GM23338 (cell line): Measurements from ENCODE around the gene EYA3. TPM values are rescaled to one million over a fixed set of nuclear protein-coding genes. Genes with fewer than 3 reads are reported as not detected.

Experiments used
- ATAC-seq: fragments of 200-7000 bp; cut with Tn5 transposase; 3 replicates; pipeline ENCODE4 v1.9.1; 2020
- DNase-seq: peaks from one replicate; pipeline ENCODE4 v3.0.0-alpha.2; 2015; ENCODE audit warnings: low spot score
- H2AFZ ChIP-seq: fragments of 200-600 bp; sonication (generic); 2 replicates; pipeline ENCODE4 v1.8.0; 2016; ENCODE audit warnings: antibody characterized with exemption, mild to moderate bottlenecking, moderate library complexity
- H3F3A ChIP-seq: fragments of 200-600 bp; sonication (generic); replicated peaks from 2 replicates; pipeline ENCODE4 v1.8.0; 2017; ENCODE audit warnings: antibody characterized with exemption, mixed run types, low read depth
- H3K27ac ChIP-seq: fragments of 200-600 bp; sonication (generic); 2 replicates; pipeline ENCODE4 v1.6.1; 2016; ENCODE audit warnings: low read depth
- H3K27me3 ChIP-seq: fragments of 200-600 bp; sonication (generic); 2 replicates; pipeline ENCODE4 v1.8.0; 2016; ENCODE audit warnings: mild to moderate bottlenecking, mixed run types, moderate library complexity; ENCODE audit not compliant: insufficient read depth
- H3K36me3 ChIP-seq: fragments of 200-600 bp; sonication (generic); 2 replicates; pipeline ENCODE4 v1.8.0; 2016; ENCODE audit warnings: mild to moderate bottlenecking; ENCODE audit not compliant: insufficient read depth
- H3K4me1 ChIP-seq: fragments of 200-600 bp; sonication (generic); 2 replicates; pipeline ENCODE4 v1.8.0; 2016; ENCODE audit warnings: mild to moderate bottlenecking, moderate library complexity; ENCODE audit not compliant: insufficient read depth
- H3K4me2 ChIP-seq: fragments of 200-600 bp; sonication (generic); 2 replicates; pipeline ENCODE4 v1.7.1; 2017; ENCODE audit warnings: mixed run types
- H3K4me3 ChIP-seq: fragments of 200-600 bp; sonication (generic); 2 replicates; pipeline ENCODE4 v1.6.1; 2016; ENCODE audit warnings: mixed run types
- H3K79me2 ChIP-seq: fragments of 200-600 bp; sonication (generic); replicated peaks from 2 replicates; pipeline ENCODE4 v1.8.0; 2017; ENCODE audit warnings: mild to moderate bottlenecking; ENCODE audit not compliant: insufficient read depth
- H3K9me2 ChIP-seq: fragments of 200-600 bp; sonication (generic); 2 replicates; pipeline ENCODE4 v1.8.0; 2017; ENCODE audit not compliant: insufficient read depth
- H4K20me1 ChIP-seq: fragments of 200-600 bp; sonication (generic); replicated peaks from 2 replicates; pipeline ENCODE4 v1.8.0; 2017; ENCODE audit warnings: mild to moderate bottlenecking; ENCODE audit not compliant: insufficient read depth
- H3K27ac Mint-ChIP-seq: 2 replicates; pipeline ENCODE4 v1.8.0; 2020; ENCODE audit warnings: inconsistent platforms, mild to moderate bottlenecking, moderate library complexity, mixed read lengths
- H3K27me3 Mint-ChIP-seq: 3 replicates; pipeline ENCODE4 v1.8.0; 2022; ENCODE audit warnings: low read depth, mild to moderate bottlenecking, moderate library complexity, mixed read lengths, inconsistent platforms; ENCODE audit not compliant: insufficient read depth, poor library complexity
- H3K36me3 Mint-ChIP-seq: 3 replicates; pipeline ENCODE4 v1.8.0; 2021; ENCODE audit warnings: low read depth, mild to moderate bottlenecking, inconsistent platforms, moderate library complexity, mixed read lengths
- H3K4me1 Mint-ChIP-seq: 3 replicates; pipeline ENCODE4 v1.8.0; 2020; ENCODE audit warnings: mild to moderate bottlenecking, inconsistent platforms, mixed read lengths
- H3K4me3 Mint-ChIP-seq: 3 replicates; pipeline ENCODE4 v1.8.0; 2021; ENCODE audit warnings: moderate library complexity, mild to moderate bottlenecking, inconsistent platforms, mixed read lengths
- H3K9me3 Mint-ChIP-seq: 3 replicates; pipeline ENCODE4 v1.8.0; 2020; ENCODE audit warnings: moderate library complexity, mild to moderate bottlenecking, inconsistent platforms, mixed read lengths
- CREB1 ChIP-seq: fragments of 250-450 bp; sonication (Bioruptor Pico); IDR thresholded peaks from 2 replicates; pipeline ENCODE4 v1.5.0; 2020; ENCODE audit warnings: low read depth, mild to moderate bottlenecking, moderate library complexity
- CTCF ChIP-seq, 2 experiments: fragments of 200-600 bp in 1 of 2; sonication (generic) in 1 of 2; conservative IDR thresholded peaks; 2 replicates each; pipeline versions ENCODE4 v1.5.1 to v1.6.1; 2016 to 2017; ENCODE audit warnings: antibody characterized with exemption in 2 of 2, low read depth in 2 of 2, mild to moderate bottlenecking in 2 of 2, moderate library complexity in 1 of 2
- ETS1 ChIP-seq: IDR thresholded peaks from 2 replicates; pipeline ENCODE4 v1.6.1; 2016; ENCODE audit warnings: antibody characterized with exemption
- EZH2 ChIP-seq: fragments of 200-600 bp; sonication (generic); IDR thresholded peaks from one replicate; pipeline ENCODE4 v1.8.0; 2017; ENCODE audit warnings: antibody characterized with exemption, mild to moderate bottlenecking, low read depth; ENCODE audit not compliant: unreplicated experiment
- EZH2phosphoT487 ChIP-seq: fragments of 200-600 bp; sonication (generic); IDR thresholded peaks from one replicate; pipeline ENCODE4 v1.8.1; 2018; ENCODE audit warnings: antibody characterized with exemption; ENCODE audit not compliant: unreplicated experiment
- JUNB ChIP-seq: IDR thresholded peaks from one replicate; pipeline ENCODE4 v1.6.1; 2016; ENCODE audit warnings: antibody characterized with exemption; ENCODE audit not compliant: unreplicated experiment
- NANOG ChIP-seq: IDR thresholded peaks from 2 replicates; pipeline ENCODE4 v1.6.1; 2016; ENCODE audit warnings: antibody characterized with exemption, borderline replicate concordance
- POLR2AphosphoS5 ChIP-seq: IDR thresholded peaks from 2 replicates; pipeline ENCODE4 v1.6.1; 2016; ENCODE audit warnings: antibody characterized with exemption, low read depth
- REST ChIP-seq: IDR thresholded peaks from one replicate; pipeline ENCODE4 v1.6.1; 2018; ENCODE audit warnings: antibody characterized with exemption; ENCODE audit not compliant: unreplicated experiment
- STAT1 ChIP-seq: IDR thresholded peaks from one replicate; pipeline ENCODE4 v1.6.1; 2016; ENCODE audit warnings: antibody characterized with exemption; ENCODE audit not compliant: unreplicated experiment
- ZNF114 ChIP-seq: fragments of 250-450 bp; sonication (Bioruptor Pico); IDR thresholded peaks from 2 replicates; pipeline ENCODE4 v1.5.0; 2020; ENCODE audit warnings: mild to moderate bottlenecking, moderate library complexity
- ZNF331 ChIP-seq: fragments of 250-450 bp; sonication (Bioruptor Pico); IDR thresholded peaks from 2 replicates; pipeline ENCODE4 v1.5.0; 2020; ENCODE audit warnings: low read depth, mild to moderate bottlenecking, moderate library complexity
- ZNF462 ChIP-seq: fragments of 250-450 bp; sonication (Bioruptor Pico); IDR thresholded peaks from 2 replicates; pipeline ENCODE4 v1.5.0; 2020; ENCODE audit warnings: mild to moderate bottlenecking, moderate library complexity
- polyA plus RNA-seq: library from polyadenylated mRNA; unstranded; fragments of >200 nt; fragmentation: Nextera tagmentation; extraction: Ambion mirVana; gene quantifications from 2 replicates; pipeline ENCODE4 v1.2.1, GENCODE V29; 2016
- total RNA-seq: library from RNA; depleted of rRNA; stranded (reverse); fragments of >200 nt; shearing (Covaris generic); gene quantifications from 2 replicates; pipeline ENCODE4 v1.2.3, GENCODE V29; 2014

EYA3 gene
- total and polyA plus RNA-seq, 2 experiments from 2014 or later, result 12.5 to 33.6 TPM

- H3K4me1 Mint-ChIP-seq, result peaks cover 32% of the 10 kb centered on the region
- peaks cover 4% of the 10 kb centered on the region for H3K27me3 Mint-ChIP-seq
- Histone ChIP-seq H3K79me2 (peaks cover 41% of the 10 kb centered on the region), H3K27me3 (no peaks in the 10 kb centered on the region), H2AFZ (no peak overlapping the region), H3K9me2 (no peaks in the 10 kb centered on the region), H4K20me1 (peaks cover 6% of the 10 kb centered on the region), H3K4me1 (peaks cover 27% of the 10 kb centered on the region), H3F3A (peaks cover 13% of the 10 kb centered on the region), H3K27ac (0 out of 2 replicates have a peak overlapping the region, but pooled peaks have one; percentile 26), H3K4me2 (no peak overlapping the region), H3K4me3 (no peak overlapping the region), H3K36me3 (peaks cover 18% of the 10 kb centered on the region; the same call in 1 of the 2 replicates)
- no peak overlapping the region for H3K27ac Mint-ChIP-seq
- H3K9me3 Mint-ChIP-seq, result no peaks in the 10 kb centered on the region
- peaks cover 26% of the 10 kb centered on the region for H3K36me3 Mint-ChIP-seq
- no peak for TF ChIP-seq ETS1
- TF ChIP-seq ZNF331 (CRISPR knock-in tag), result no peak
- TF ChIP-seq ZNF114 (CRISPR knock-in tag), result no peak
- no peak for TF ChIP-seq EZH2
- TF ChIP-seq CREB1 (CRISPR knock-in tag), result no peak
- no peak for TF ChIP-seq JUNB
- TF ChIP-seq REST, result no peak
- no peak for TF ChIP-seq NANOG
- TF ChIP-seq EZH2phosphoT487, result no peak
- TF ChIP-seq POLR2AphosphoS5, result no peak
- TF ChIP-seq CTCF (conservative IDR thresholded peaks at IDR 0.05; ENCODE audit: low read depth in 2 of 2), result no peak
- TF ChIP-seq STAT1, result no peak
- no peak for TF ChIP-seq ZNF462 (CRISPR knock-in tag)
- DNase-seq (no peak), ATAC-seq (no peak)
- H3K4me3 Mint-ChIP-seq, result no peak overlapping the region
Observed at GRCh38 chr1:27940870-27941560, 147.4 kb downstream of the EYA3 start.
